Hepatocyte (in vitro differentiated cells): ENCODE measurements around the gene TPCN2. TPM values are rescaled to one million over a fixed set of nuclear protein-coding genes. Genes with fewer than 3 reads are reported as not detected.

Source experiments
- DNase-seq: peaks from one replicate; pipeline ENCODE4 v3.0.0-alpha.2; 2016; ENCODE audit warnings: low spot score
- H2AFZ ChIP-seq: fragments of 200-600 bp; sonication (generic); 2 replicates; pipeline ENCODE4 v1.6.0; 2016; ENCODE audit warnings: antibody characterized with exemption, mild to moderate bottlenecking
- H3K27ac ChIP-seq: fragments of 200-600 bp; sonication (generic); 2 replicates; pipeline ENCODE4 v1.5.1; 2016; ENCODE audit warnings: mild to moderate bottlenecking
- H3K27me3 ChIP-seq: fragments of 200-600 bp; sonication (generic); 2 replicates; pipeline ENCODE4 v1.6.1; 2016
- H3K36me3 ChIP-seq: fragments of 200-600 bp; sonication (generic); replicated peaks from 2 replicates; pipeline ENCODE4 v1.5.1; 2016; ENCODE audit warnings: low read depth; ENCODE audit not compliant: insufficient read depth
- H3K4me1 ChIP-seq: fragments of 200-600 bp; sonication (generic); 2 replicates; pipeline ENCODE4 v1.5.1; 2016; ENCODE audit warnings: mild to moderate bottlenecking, moderate library complexity; ENCODE audit not compliant: insufficient read depth
- H3K4me2 ChIP-seq: fragments of 200-600 bp; sonication (generic); 2 replicates; pipeline ENCODE4 v1.6.0; 2016
- H3K4me3 ChIP-seq: fragments of 200-600 bp; sonication (generic); 2 replicates; pipeline ENCODE4 v1.5.1; 2016; ENCODE audit warnings: mild to moderate bottlenecking
- H3K79me2 ChIP-seq: fragments of 200-600 bp; sonication (generic); 2 replicates; pipeline ENCODE4 v1.6.0; 2017; ENCODE audit warnings: mild to moderate bottlenecking
- H3K9me2 ChIP-seq: fragments of 200-600 bp; sonication (generic); replicated peaks from 2 replicates; pipeline ENCODE4 v1.6.0; 2017; ENCODE audit warnings: mild to moderate bottlenecking; ENCODE audit not compliant: insufficient read depth
- H3K9me3 ChIP-seq: fragments of 200-600 bp; sonication (generic); 2 replicates; pipeline ENCODE4 v1.5.1; 2016; ENCODE audit warnings: low read depth, mild to moderate bottlenecking
- H4K20me1 ChIP-seq: fragments of 200-600 bp; sonication (generic); 2 replicates; pipeline ENCODE4 v1.6.0; 2016; ENCODE audit warnings: mild to moderate bottlenecking; ENCODE audit not compliant: insufficient read depth, poor library complexity, severe bottlenecking
- CTCF ChIP-seq: fragments of 200-600 bp; sonication (generic); IDR thresholded peaks from 2 replicates; pipeline ENCODE4 v1.5.1; 2016; ENCODE audit warnings: antibody characterized with exemption, mild to moderate bottlenecking; ENCODE audit not compliant: poor library complexity
- EZH2 ChIP-seq: fragments of 200-600 bp; sonication (generic); IDR thresholded peaks from 2 replicates; pipeline ENCODE4 v1.6.1; 2016; ENCODE audit warnings: antibody characterized with exemption, mild to moderate bottlenecking, borderline replicate concordance
- EZH2phosphoT487 ChIP-seq: fragments of 200-600 bp; sonication (generic); IDR thresholded peaks from one replicate; pipeline ENCODE4 v1.6.1; 2018; ENCODE audit warnings: antibody characterized with exemption, mild to moderate bottlenecking, low read depth, moderate library complexity; ENCODE audit not compliant: unreplicated experiment, severe bottlenecking
- WGBS: methylation state at CpG from one replicate; pipeline ENCODE4 v1.1.6; 2016; ENCODE audit warnings: low lambda C conversion rate; ENCODE audit errors: missing lambda C conversion rate; 5-methylcytosine and 5-hydroxymethylcytosine counted together
- polyA plus RNA-seq: library from polyadenylated mRNA; unstranded; fragments of >200 nt; fragmentation: Nextera tagmentation; extraction: Ambion mirVana; gene quantifications from 2 replicates; pipeline ENCODE4 v1.2.1, GENCODE V29; 2016
- total RNA-seq: library from RNA; depleted of rRNA; stranded (reverse); fragments of >200 nt; gene quantifications from 2 replicates; pipeline ENCODE4 v1.2.3, GENCODE V29; 2014

TPCN2 gene
- total and polyA plus RNA-seq, 2 experiments from 2014 or later: 16.6 to 21.3 TPM

- no peak for TF ChIP-seq EZH2
- no peak for TF ChIP-seq CTCF
- no peak for TF ChIP-seq EZH2phosphoT487
- H3K9me2 ChIP-seq: no peaks in the 10 kb centered on the region
- no peaks in the 10 kb centered on the region for H3K36me3 ChIP-seq
- peak overlapping the region; percentile 96 for H3K27ac ChIP-seq
- DNase-seq: no peak
- no peaks in the 10 kb centered on the region for H4K20me1 ChIP-seq
- no peaks in the 10 kb centered on the region for H3K27me3 ChIP-seq
- peaks cover 45% of the 10 kb centered on the region for H3K4me1 ChIP-seq
- no peaks in the 10 kb centered on the region for H3K9me3 ChIP-seq
- H3K4me3 ChIP-seq: no peak overlapping the region
- H3K4me2 ChIP-seq: no peak overlapping the region
- no peak overlapping the region for H2AFZ ChIP-seq
- no peaks in the 10 kb centered on the region for H3K79me2 ChIP-seq
- WGBS: 92% methylated on average over 12 of the region's 12 CpGs
Observed at GRCh38 chr11:69006816-69007215, 41.9 kb upstream of the TPCN2 start.

GRCh38 chr11:69007975-69008381, 40.8 kb upstream of the TPCN2 start:
- WGBS: 31% methylated on average over 8 of the region's 8 CpGs
- H3K4me2 ChIP-seq: peak overlapping the region; percentile 57
- no peaks in the 10 kb centered on the region for H3K27me3 ChIP-seq
- no peaks in the 10 kb centered on the region for H3K9me3 ChIP-seq
- peaks cover 54% of the 10 kb centered on the region for H3K4me1 ChIP-seq
- no peaks in the 10 kb centered on the region for H3K79me2 ChIP-seq
- peak overlapping the region; percentile 96 for H3K27ac ChIP-seq
- peak; percentile 57 for DNase-seq
- no peak overlapping the region for H2AFZ ChIP-seq
- H4K20me1 ChIP-seq: no peaks in the 10 kb centered on the region
- H3K9me2 ChIP-seq: no peaks in the 10 kb centered on the region
- no peak overlapping the region for H3K4me3 ChIP-seq
- TF ChIP-seq EZH2: no peak
- TF ChIP-seq EZH2phosphoT487: no peak
- TF ChIP-seq CTCF: no peak
- H3K36me3 ChIP-seq: no peaks in the 10 kb centered on the region

GRCh38 chr11:69008737-69009440, 39.8 kb upstream of the TPCN2 start:
- peak; percentile 95 for DNase-seq
- Histone ChIP-seq H3K4me1 (peaks cover 63% of the 10 kb centered on the region), H3K9me3 (no peaks in the 10 kb centered on the region), H4K20me1 (no peaks in the 10 kb centered on the region), H3K36me3 (no peaks in the 10 kb centered on the region), H3K27ac (peak overlapping the region; percentile 96), H3K9me2 (no peaks in the 10 kb centered on the region), H3K79me2 (no peaks in the 10 kb centered on the region), H3K27me3 (no peaks in the 10 kb centered on the region), H3K4me3 (no peak overlapping the region), H3K4me2 (peak overlapping the region; percentile 76), H2AFZ (no peak overlapping the region)
- no peak for TF ChIP-seq EZH2phosphoT487
- no peak for TF ChIP-seq EZH2
- TF ChIP-seq CTCF: no peak
- WGBS: 49% methylated on average over 17 of the region's 17 CpGs
